Mammary epithelial cell (primary cell): ENCODE results near the gene GLCE.

Experiments
- EZH2 ChIP-seq: IDR thresholded peaks from 2 replicates; pipeline ENCODE4 v1.6.1; 2012; ENCODE audit warnings: low read length, inconsistent platforms, borderline replicate concordance
- TF ChIP-seq, protein P1 (sequence below), 2 donors: IDR thresholded peaks in 1 of 2; conservative IDR thresholded peaks in 1 of 2; 2 replicates each; pipeline ENCODE4 v1.5.1; 2011 to 2012; ENCODE audit warnings: inconsistent platforms in 2 of 2, low read length in 2 of 2, mild to moderate bottlenecking in 2 of 2, control low read depth in 1 of 2, low read depth in 1 of 2; ENCODE audit not compliant: insufficient read depth in 1 of 2; ENCODE audit errors: extremely low read depth in 1 of 2

- TF ChIP-seq EZH2, result no peak
- TF ChIP-seq, protein P1, sequence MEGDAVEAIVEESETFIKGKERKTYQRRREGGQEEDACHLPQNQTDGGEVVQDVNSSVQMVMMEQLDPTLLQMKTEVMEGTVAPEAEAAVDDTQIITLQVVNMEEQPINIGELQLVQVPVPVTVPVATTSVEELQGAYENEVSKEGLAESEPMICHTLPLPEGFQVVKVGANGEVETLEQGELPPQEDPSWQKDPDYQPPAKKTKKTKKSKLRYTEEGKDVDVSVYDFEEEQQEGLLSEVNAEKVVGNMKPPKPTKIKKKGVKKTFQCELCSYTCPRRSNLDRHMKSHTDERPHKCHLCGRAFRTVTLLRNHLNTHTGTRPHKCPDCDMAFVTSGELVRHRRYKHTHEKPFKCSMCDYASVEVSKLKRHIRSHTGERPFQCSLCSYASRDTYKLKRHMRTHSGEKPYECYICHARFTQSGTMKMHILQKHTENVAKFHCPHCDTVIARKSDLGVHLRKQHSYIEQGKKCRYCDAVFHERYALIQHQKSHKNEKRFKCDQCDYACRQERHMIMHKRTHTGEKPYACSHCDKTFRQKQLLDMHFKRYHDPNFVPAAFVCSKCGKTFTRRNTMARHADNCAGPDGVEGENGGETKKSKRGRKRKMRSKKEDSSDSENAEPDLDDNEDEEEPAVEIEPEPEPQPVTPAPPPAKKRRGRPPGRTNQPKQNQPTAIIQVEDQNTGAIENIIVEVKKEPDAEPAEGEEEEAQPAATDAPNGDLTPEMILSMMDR (conservative IDR thresholded peaks at IDR 0.05 in 1 of 2, IDR thresholded peaks at IDR 0.05 in 1 of 2; ENCODE audit: extremely low read depth in 1 of 2, insufficient read depth in 1 of 2, low read depth in 1 of 2, low read length in 2 of 2), result no peak
Measured at GRCh38 chr15:69119001-69119400, 41.4 kb upstream of the GLCE start.
